ENCODE results near the gene ITPR2. TPM values are rescaled to one million over a fixed set of nuclear protein-coding genes. Genes with fewer than 3 reads are reported as not detected.
"Not testable (repeated sequence)": the region's sequence is repeated elsewhere in the genome, so short reads cannot be mapped to it uniquely, and the experiment has no call there.

Gene ITPR2
- total RNA-seq, 2 donors from 2014 or later: 42.6 to 76.9 TPM

DNA sequence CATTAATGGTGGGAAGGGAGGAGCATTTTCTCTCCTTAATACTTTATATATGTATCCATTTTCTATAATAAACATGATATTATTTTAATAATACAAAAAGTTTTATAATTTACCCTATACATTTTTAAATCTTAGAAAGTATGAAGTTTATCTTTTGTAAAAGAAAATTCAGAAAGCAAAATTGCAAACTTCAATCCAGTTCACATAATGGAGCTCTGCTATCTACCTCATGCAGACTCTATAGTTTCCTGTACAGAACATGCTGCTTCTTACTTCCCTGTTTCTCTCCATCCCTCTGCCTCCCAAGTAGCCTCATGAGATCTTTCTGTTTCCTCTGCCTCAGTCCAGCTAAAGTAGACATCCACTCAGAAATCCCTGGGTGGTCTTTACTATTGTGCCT, 402.4 kb downstream of the ITPR2 start:
- H3K4me1 Mint-ChIP-seq (ENCODE audit: low read depth in 2 of 2); H3K27me3 Mint-ChIP-seq; H3K4me3 Mint-ChIP-seq; DNase-seq (ENCODE audit: low spot score); H3K36me3 Mint-ChIP-seq; H3K27ac Mint-ChIP-seq; ATAC-seq; H3K9me3 Mint-ChIP-seq: not testable (repeated sequence)

DNA sequence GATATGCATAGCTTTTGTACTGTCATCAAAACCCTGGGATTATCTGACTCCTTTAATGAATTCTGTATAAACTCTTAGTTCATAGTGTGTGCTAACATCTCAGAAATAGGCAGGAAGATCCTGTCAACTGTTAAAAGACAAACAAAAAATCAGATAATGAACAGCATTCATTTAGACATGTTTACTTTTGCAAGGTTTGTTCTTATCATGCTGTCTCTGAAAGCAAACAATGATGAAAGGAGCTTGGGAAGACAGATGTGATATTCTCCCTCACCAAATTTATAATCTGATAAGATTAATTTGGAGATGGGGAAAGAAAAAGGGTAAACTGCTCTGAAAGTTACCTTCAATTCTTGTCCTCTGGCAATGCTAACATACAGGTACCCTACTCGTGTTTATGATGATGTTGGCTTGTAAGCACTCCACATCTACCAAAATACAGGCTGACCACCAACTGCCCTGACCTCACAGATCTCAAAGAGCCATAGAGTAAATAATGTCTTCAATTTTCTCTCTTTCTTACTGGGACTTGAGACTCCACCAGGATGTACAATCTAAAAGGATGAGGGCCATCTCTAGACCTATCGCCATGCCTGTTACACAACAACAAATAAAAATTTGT, 403.8 kb downstream of the ITPR2 start:
- no peak overlapping the region for H3K27ac Mint-ChIP-seq
- ATAC-seq (no peak), DNase-seq (ENCODE audit: low spot score) (no peak)
- H3K9me3 Mint-ChIP-seq: no peaks in the 10 kb centered on the region
- peaks cover 4% of the 10 kb centered on the region for H3K36me3 Mint-ChIP-seq
- peaks cover 3 to 5% of the 10 kb centered on the region in 2 donors for H3K4me1 Mint-ChIP-seq (ENCODE audit: low read depth in 2 of 2)
- H3K27me3 Mint-ChIP-seq: no peaks in the 10 kb centered on the region
- no peak overlapping the region for H3K4me3 Mint-ChIP-seq

DNA sequence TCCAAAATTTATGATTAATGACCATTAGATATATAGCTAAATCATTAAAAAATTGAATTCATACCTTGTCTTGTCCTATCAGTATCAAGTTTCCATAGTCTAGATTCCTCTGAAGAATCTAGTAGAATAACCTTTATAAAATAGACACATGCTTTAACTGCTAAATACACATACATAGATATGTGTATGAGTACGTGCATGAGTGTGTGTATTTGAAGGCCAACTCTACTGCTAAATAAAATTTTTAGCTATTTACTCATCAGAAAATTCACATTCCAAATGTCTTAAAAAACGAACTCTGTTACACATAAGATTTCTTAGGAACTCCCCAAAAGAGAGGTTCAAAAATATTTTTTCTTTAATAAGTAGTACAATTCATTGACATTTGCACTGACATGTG, 404.6 kb downstream of the ITPR2 start:
- no peaks in the 10 kb centered on the region for H3K9me3 Mint-ChIP-seq
- H3K4me3 Mint-ChIP-seq: no peak overlapping the region
- H3K27ac Mint-ChIP-seq: no peak overlapping the region
- peaks cover 4% of the 10 kb centered on the region for H3K36me3 Mint-ChIP-seq
- ATAC-seq (no peak), DNase-seq (ENCODE audit: low spot score) (no peak)
- H3K27me3 Mint-ChIP-seq: no peaks in the 10 kb centered on the region
- H3K4me1 Mint-ChIP-seq (ENCODE audit: low read depth in 2 of 2): peaks cover 3 to 5% of the 10 kb centered on the region in 2 donors

DNA sequence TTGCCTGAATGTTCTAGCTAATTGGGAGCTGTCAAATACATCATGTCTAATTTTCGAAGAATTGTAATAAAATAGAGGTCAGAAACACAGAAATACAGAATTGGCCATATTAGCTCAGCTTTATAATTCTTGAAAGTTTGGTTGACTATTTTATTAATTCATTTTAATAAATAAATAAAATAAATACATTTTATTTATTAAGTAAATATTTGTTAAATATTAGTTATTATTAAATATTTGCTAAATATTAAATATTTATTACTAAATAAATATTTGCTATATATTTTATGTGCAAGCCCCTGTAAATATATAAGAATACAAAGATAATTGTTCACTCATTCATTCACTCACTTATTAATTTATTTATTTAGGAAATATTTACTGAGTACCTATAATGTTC, 406.3 kb downstream of the ITPR2 start:
- ATAC-seq: no peak
- no peak for DNase-seq (ENCODE audit: low spot score)
- peaks cover 4% of the 10 kb centered on the region for H3K36me3 Mint-ChIP-seq
- no peak overlapping the region for H3K27ac Mint-ChIP-seq
- H3K27me3 Mint-ChIP-seq: no peaks in the 10 kb centered on the region
- H3K9me3 Mint-ChIP-seq: no peaks in the 10 kb centered on the region
- no peak overlapping the region for H3K4me3 Mint-ChIP-seq
- peaks cover 3 to 5% of the 10 kb centered on the region in 2 donors for H3K4me1 Mint-ChIP-seq (ENCODE audit: low read depth in 2 of 2)

DNA sequence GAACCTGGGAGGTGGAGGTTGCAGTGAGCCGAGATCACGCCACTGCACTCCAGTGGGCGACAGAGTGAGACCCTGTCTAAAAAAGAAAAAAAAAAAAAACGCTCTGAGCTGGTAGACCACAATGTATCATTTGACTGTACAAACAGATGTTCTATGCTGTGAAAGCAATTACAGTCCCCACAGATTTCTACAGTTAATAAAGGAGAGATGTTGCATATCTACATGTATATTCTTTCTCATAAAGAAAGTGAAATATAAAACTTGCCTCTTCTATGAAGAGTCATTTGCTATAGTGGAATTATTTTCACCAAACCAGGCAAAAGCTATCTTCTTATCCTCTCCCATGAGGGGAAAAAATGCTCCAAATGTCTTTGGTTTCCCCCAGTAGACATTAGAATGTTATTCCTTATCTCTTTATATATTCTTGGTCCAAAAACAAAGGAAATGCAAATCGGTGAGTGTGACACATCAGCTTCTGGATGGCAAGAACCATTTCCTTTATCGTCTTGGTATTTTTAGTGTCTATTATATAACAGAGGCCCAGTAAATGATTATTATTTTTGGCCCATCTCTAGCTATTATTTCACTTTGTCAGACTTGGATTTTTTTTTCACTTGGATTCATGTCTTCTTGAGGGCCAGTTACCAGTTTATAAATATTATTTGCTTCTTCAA, 407.3 kb downstream of the ITPR2 start:
- Mint-ChIP-seq H3K27me3 (no peaks in the 10 kb centered on the region), H3K27ac (peak overlapping the region in 1 of 2 donors; percentile 44)
- peak in 1 of 2 donors; percentile 61 for ATAC-seq

DNA sequence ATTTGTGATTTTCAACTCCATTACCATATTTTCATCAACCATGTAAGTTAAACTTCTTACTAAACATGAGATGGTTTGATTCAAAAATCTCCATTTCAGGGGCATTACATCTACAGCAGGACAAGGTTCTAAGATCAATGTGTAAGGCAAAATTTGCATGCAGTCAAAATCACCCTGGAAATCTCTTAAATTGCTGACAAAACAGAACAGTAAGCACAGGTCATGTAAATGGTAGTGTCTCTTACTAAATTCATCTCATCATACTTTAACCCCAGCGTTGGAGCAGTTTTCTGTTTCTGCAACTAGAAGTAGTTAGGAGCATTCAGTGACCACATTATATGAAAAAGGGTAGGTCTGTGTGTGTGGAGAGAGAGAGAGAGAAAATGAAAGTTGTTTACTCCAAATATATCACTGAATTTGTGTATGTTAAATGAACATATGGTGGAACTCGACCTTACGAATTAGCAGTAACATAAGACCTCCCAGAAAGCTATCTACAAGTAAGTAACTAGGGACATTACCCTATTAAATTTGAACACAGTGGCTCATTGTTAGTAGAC, 410.1 kb downstream of the ITPR2 start:
- ATAC-seq: no peak
- Mint-ChIP-seq H3K4me1 (ENCODE audit: low read depth in 2 of 2) (peaks cover 5% of the 10 kb centered on the region in 2 donors), H3K9me3 (peaks cover 2% of the 10 kb centered on the region), H3K36me3 (peaks cover 7% of the 10 kb centered on the region), H3K27me3 (no peaks in the 10 kb centered on the region), H3K4me3 (no peak overlapping the region), H3K27ac (no peak overlapping the region)
- no peak for DNase-seq (ENCODE audit: low spot score)

More for the DNA sequence above, 407.3 kb downstream of the ITPR2 start:
- peak overlapping the region; percentile 28 for H3K4me3 Mint-ChIP-seq
- DNase-seq (ENCODE audit: low spot score): no peak
- H3K4me1 Mint-ChIP-seq (ENCODE audit: low read depth in 2 of 2): peaks cover 5% of the 10 kb centered on the region in 2 donors
- H3K36me3 Mint-ChIP-seq: peaks cover 4% of the 10 kb centered on the region
- H3K9me3 Mint-ChIP-seq: no peaks in the 10 kb centered on the region

DNA sequence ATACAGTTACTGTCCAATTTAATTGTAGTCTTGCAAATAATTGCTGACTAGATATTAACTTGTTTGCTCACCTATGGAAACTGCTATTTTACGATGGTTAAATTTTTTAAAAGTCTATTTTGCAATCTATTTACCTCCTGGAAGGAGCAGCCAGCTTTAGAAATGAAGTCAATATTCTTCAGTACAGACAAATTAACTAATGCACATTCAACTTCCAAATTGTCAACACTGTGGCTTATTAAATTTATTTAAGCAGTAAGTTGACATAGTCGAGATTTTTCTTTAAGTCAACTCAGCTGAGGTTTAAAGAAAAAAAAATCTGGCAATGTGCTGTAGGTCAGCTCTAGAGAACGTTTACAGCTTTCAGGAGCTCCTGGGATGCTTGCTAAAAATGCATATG, 416.4 kb downstream of the ITPR2 start:
- no peak for DNase-seq (ENCODE audit: low spot score)
- peaks cover 17% of the 10 kb centered on the region for H3K36me3 Mint-ChIP-seq
- peaks cover 0 to 2% of the 10 kb centered on the region in 2 donors for H3K4me1 Mint-ChIP-seq (ENCODE audit: low read depth in 2 of 2)
- no peak overlapping the region for H3K27ac Mint-ChIP-seq
- no peak overlapping the region for H3K4me3 Mint-ChIP-seq
- H3K27me3 Mint-ChIP-seq: no peaks in the 10 kb centered on the region
- no peak for ATAC-seq
- H3K9me3 Mint-ChIP-seq: peaks cover 2% of the 10 kb centered on the region

DNA sequence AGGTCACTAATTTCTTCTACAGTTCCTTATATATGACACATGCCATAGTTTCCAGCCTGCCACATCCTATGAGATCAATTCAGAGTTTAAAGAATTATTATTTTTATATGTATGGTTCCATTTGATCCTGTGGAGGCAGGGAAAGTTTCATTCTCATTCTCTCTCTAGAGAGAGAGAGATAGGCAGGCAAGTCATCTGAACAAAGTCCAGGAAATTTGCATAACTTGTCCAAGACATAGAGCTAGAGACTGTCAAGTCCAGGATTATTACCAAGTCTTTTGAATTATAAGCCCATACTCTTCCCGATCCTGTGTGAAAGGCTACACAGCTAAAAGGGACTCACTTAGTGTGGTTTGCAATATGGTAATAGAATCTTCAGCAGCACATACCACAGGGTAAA, 422.3 kb downstream of the ITPR2 start:
- H3K27ac Mint-ChIP-seq: no peak overlapping the region
- no peaks in the 10 kb centered on the region for H3K27me3 Mint-ChIP-seq
- H3K36me3 Mint-ChIP-seq: peaks cover 19% of the 10 kb centered on the region
- DNase-seq (ENCODE audit: low spot score) (no peak), ATAC-seq (no peak)
- H3K9me3 Mint-ChIP-seq: no peaks in the 10 kb centered on the region
- H3K4me3 Mint-ChIP-seq: no peak overlapping the region
- H3K4me1 Mint-ChIP-seq (ENCODE audit: low read depth in 2 of 2): no peaks in the 10 kb centered on the region

DNA sequence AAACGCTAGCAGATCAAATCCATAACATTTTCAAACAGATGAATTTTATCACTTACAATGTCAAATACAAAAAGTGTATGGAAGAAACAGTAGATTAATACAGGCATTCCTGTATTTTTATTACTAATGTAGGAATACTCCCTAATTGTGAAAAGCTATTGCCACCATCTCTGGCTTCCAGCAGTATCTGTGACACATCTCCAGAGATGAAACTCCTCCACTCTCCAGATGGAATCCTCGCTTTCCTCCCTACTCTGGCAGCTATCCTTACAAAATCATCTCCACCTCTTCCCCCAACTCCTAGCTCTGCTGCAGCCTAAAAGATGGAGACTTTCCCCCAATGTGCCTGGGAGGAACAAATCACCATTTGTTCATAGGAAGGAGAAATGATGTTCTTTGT, 426.2 kb downstream of the ITPR2 start:
- Mint-ChIP-seq H3K4me1 (ENCODE audit: low read depth in 2 of 2) (no peaks in the 10 kb centered on the region), H3K4me3 (no peak overlapping the region)
- no peak for ATAC-seq

DNA sequence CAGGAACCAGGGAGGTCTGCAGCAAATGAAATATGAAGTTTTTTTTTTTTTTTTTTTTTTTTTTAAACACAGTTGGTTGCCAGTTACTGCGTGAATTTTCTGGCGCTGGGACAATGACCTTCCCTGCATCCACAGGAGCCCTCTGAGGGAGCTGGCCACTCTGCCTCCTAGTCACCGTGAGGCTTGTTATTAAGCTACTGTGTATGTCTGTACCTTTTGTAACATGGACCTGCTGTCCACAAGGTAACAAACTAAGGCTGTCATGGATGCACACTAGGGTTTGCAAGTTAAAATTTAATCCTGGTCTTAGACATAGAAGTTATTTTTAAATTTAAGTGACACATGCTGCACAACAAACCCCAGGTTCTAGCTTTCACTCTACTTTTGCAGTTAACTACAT, 426.6 kb downstream of the ITPR2 start:
- Mint-ChIP-seq H3K27me3 (no peaks in the 10 kb centered on the region), H3K4me3 (no peak overlapping the region), H3K27ac (no peak overlapping the region), H3K4me1 (ENCODE audit: low read depth in 2 of 2) (no peaks in the 10 kb centered on the region), H3K36me3 (peaks cover 9% of the 10 kb centered on the region), H3K9me3 (no peaks in the 10 kb centered on the region)
- DNase-seq (ENCODE audit: low spot score) (no peak), ATAC-seq (no peak)

More for the DNA sequence above, 426.2 kb downstream of the ITPR2 start:
- H3K27me3 Mint-ChIP-seq: no peaks in the 10 kb centered on the region
- no peak for DNase-seq (ENCODE audit: low spot score)
- peaks cover 9% of the 10 kb centered on the region for H3K36me3 Mint-ChIP-seq
- H3K27ac Mint-ChIP-seq: no peak overlapping the region
- H3K9me3 Mint-ChIP-seq: no peaks in the 10 kb centered on the region

DNA sequence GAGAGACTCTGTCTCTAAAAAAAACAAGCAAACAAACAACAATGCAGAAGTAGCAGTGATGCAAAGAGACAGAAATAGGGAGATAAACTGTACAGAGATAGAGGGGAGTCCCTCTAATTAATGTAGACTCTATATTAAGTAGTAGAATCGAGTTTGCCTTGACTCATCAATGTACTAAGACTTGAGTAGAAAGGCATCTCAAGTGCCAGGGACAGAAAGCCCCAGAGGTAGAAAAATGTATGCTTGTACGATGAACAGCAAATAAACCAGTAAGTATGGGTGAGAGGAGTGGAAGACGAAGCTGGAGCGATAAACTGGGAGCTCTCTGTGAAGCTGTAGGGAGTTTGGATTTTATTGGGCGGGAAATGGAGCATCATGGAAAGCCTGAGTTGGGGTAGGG, 429.4 kb downstream of the ITPR2 start:
- no peak for ATAC-seq
- Mint-ChIP-seq H3K4me3 (no peak overlapping the region), H3K9me3 (no peaks in the 10 kb centered on the region), H3K27ac (no peak overlapping the region), H3K27me3 (no peaks in the 10 kb centered on the region), H3K36me3 (no peaks in the 10 kb centered on the region), H3K4me1 (ENCODE audit: low read depth in 2 of 2) (no peaks in the 10 kb centered on the region)
- no peak for DNase-seq (ENCODE audit: low spot score)

DNA sequence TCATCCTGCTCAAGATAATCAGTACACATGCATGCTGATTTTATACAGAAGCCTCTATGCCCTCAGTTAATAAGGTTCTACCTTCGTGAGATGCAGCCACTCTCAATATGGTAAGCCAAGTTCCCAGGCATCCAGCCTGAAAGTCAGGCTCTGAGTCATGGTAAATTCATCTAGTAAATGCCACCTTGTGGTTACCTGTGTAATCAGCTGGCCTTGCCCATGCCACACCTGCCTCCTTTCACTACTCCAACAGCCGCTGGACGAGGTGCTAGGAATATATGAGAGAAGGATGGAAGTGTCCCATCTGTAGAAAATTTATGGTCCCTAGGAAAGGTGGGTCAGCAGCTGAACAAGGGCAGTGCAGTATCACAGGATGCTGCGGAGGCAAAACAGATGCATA, 430.3 kb downstream of the ITPR2 start:
- Mint-ChIP-seq H3K27me3 (no peaks in the 10 kb centered on the region), H3K4me3 (no peak overlapping the region), H3K9me3 (no peaks in the 10 kb centered on the region), H3K36me3 (no peaks in the 10 kb centered on the region), H3K4me1 (ENCODE audit: low read depth in 2 of 2) (no peaks in the 10 kb centered on the region), H3K27ac (no peak overlapping the region)
- ATAC-seq (no peak), DNase-seq (ENCODE audit: low spot score) (no peak)

DNA sequence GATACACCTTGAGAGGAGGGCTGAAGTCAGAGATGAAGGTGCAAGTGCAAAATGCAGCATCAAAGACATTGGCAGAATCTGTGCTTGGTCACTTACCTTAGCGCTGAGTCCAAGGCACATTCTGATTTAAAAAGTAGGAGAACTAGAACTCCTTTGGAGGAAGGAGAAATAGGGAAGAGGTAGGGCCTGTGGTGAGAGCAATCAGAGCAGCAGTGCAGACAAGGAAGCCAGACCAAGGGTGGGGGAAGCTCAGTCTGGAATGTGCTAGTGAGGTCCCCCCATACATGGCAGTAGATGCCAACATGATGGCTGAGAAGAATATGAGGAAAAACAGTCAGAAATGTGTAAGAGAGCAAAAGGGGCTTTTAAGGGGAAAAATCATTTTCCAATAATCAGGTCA, 431.1 kb downstream of the ITPR2 start:
- no peak for DNase-seq (ENCODE audit: low spot score)
- Mint-ChIP-seq H3K9me3 (no peaks in the 10 kb centered on the region), H3K4me1 (ENCODE audit: low read depth in 2 of 2) (no peaks in the 10 kb centered on the region), H3K27me3 (no peaks in the 10 kb centered on the region), H3K4me3 (no peak overlapping the region), H3K36me3 (no peaks in the 10 kb centered on the region), H3K27ac (no peak overlapping the region)
- no peak for ATAC-seq

DNA sequence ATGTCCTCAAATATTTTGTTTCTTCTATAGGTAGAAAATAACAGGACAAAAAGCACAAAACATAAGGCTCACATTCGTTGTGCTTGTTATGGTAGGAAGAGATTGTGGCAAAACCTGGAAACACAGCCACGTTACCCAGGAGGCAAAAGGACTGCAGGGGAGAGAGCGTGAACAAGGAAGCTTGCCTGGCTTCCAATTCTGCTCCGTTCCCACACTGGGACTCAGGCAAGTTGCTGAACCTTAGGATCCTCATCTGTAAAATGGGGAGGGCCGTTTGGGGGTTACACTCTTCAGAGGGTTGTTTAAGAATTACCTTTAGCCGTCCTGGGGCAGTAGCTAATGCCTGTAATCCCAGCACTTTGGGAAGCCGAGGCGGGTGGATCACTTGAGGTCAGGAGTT, 432.4 kb downstream of the ITPR2 start:
- no peak for ATAC-seq
- Mint-ChIP-seq H3K36me3 (no peaks in the 10 kb centered on the region), H3K4me3 (no peak overlapping the region), H3K27me3 (no peaks in the 10 kb centered on the region), H3K4me1 (ENCODE audit: low read depth in 2 of 2) (no peaks in the 10 kb centered on the region), H3K9me3 (no peaks in the 10 kb centered on the region), H3K27ac (no peak overlapping the region)
- DNase-seq (ENCODE audit: low spot score): no peak

Data from natural killer cell treated with Interleukin-12 subunit alpha and Interleukin-12 subunit beta and Interleukin-15 and Interleukin-18, amount 100 ng/mL, for 72 hours (primary cell).